ENCODE data around the gene HSCB. TPM values are rescaled to one million over a fixed set of nuclear protein-coding genes. Genes with fewer than 3 reads are reported as not detected.

The HSCB gene
- 4.1 and 12.0 TPM in 2 replicates for total RNA-seq (ENCODE audit: low replicate concordance)

GRCh38 chr22:28741785-28742561 lies at the start of gene HSCB, which contains the start of gene CHEK2:
Gene HSCB (plus strand): TSS chr22:28742039. CDS start chr22:28742096, 57 bp downstream.
Gene CHEK2 (minus strand): TSS chr22:28741820. CDS start chr22:28734721, 7,099 bp downstream.

GRCh38 chr22:28772633-28773460 lies 31.0 kb downstream of the HSCB start, which contains the start of gene CCDC117:
Gene CCDC117 (plus strand): TSS chr22:28772695. CDS start chr22:28772850, 155 bp downstream.

GRCh38 chr22:28800308-28801041 lies 58.6 kb downstream of the HSCB start, which contains the start of gene XBP1:
Gene XBP1 (minus strand): TSS chr22:28800569.

Other genes starting within 250 kb of the HSCB start
- gene TTC28, start 62.2 kb upstream of the HSCB start, total RNA-seq (ENCODE audit: low replicate concordance) = 11.5 and 20.5 TPM in 2 replicates
- gene CHEK2, start 219 bp upstream of the HSCB start, total RNA-seq (ENCODE audit: low replicate concordance) = 7.2 and 7.3 TPM in 2 replicates
- gene CCDC117, start 30.7 kb downstream of the HSCB start, total RNA-seq (ENCODE audit: low replicate concordance) = 10.7 and 18.6 TPM in 2 replicates
- 71.6 and 225 TPM in 2 replicates for gene XBP1, start 58.5 kb downstream of the HSCB start, total RNA-seq (ENCODE audit: low replicate concordance)
- gene ZNRF3, start 141.5 kb downstream of the HSCB start, total RNA-seq (ENCODE audit: low replicate concordance) = 1.9 and 2.3 TPM in 2 replicates